ENCODE data around the gene PRKCH.

Gene PRKCH

DNA sequence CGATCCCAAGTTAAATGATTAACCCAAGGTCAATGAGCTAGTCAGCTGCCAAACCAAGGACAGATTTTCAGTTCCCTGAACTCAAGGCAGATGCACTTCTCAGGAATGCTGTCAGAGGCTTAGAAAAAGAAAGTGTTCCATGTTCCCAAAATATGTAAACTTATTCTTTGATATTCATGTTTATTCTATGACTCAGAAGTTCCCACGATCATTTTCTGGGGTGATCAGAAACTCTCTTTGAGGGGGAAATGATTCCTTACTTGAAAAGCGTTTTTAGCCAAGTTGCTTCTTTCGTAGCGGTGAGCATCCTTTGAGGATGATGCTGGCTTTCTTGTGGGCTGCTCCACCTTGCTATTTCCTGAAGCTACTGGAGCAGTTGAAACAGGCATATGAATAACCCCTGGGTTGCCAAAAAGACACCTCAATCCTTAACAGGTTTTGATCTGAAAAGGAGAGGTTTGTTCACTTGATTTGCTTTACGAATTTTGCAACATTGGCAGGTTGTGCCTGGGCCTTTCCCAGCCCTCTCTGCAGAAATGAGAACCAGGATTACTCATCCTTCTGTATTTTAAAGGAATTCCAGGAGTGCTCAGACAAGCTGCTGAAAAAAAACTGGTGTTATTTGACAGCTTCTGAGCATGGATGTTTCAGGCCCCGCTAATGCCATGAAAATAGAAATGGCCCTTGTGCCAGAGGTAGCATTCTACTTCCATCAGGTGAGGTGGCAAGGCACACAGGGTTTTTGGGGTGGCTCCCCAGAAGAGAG lies 252.6 kb downstream of the PRKCH start:
- no peak for FAIRE-seq

DNA sequence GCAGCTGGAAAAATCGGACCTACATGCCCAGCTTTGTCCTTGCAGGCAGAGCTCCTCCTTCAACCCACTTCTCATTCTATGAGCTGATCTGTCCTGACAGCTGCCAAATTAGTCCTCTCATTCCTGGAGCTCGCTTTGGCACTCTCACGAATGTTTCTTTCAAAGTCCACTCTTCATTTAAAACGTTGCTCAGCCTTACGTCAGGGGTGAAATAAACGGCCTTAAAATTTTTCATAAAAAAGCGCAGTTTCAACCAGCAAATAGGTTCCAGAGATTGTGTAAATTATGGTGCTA lies 253.1 kb downstream of the PRKCH start:
- no peak for FAIRE-seq

DNA sequence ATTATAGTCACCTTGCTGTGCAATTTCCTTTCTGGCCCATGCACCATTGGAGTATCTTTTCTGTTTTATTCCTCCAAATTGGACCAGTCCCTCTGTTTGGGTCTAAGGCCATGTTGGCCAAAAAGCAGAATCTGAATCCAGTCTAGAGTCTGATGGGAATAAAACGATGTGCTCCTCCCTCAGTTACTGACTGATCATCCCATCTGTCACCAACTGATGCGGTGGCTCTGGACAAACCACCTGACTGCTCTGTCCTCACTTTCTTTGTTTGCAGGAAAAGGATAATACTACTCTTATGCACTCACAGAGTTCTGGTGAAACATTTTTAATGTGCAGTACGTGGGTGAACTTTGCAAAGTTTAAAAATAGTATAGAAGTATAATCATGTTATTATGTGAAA lies 253.7 kb downstream of the PRKCH start:
- FAIRE-seq: no peak

- FAIRE-seq: no peak
Measured at GRCh38 chr14:61575551-61576150, 254.3 kb downstream of the PRKCH start.

GRCh38 chr14:61577506-61577931 lies 256.1 kb downstream of the PRKCH start:
- FAIRE-seq: no peak

DNA sequence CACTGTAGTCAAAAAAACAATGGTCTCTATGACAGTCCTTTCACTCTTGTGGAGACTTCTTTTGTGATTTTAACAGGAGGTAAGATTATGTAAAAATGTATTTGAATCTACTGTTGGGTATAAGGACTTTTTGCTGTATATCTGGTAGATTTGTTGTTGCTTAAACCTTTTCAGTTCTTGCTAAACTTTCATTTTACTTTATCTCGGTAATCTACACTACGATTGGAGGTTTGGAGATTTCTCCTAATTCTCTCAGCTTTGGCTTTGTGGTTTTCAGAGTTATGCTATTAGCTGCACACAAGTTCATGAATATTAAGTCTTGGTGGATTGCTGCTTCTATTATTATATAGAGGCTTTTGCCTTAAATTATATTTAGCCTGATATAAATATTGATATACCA lies 257.4 kb downstream of the PRKCH start:
- no peak for FAIRE-seq

DNA sequence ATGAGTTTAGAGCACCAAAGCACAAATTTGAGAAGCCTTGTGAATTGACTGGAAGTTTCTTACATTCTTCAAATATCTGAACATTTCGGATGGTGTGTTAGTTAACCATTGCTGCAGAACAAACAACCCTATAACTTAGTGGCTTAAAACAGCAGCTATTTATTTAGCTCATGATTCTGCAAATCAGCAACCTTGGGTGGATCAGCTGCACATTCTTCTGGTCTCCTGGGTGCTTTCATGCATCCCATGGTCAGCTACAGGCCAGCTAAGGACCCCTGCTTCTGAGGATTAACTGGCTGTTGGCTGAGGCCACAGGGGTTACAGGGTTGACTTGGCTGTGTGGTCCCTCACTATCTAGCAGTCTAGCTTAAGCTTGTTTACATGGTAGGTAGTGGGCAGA lies 260.0 kb downstream of the PRKCH start:
- FAIRE-seq: no peak

DNA sequence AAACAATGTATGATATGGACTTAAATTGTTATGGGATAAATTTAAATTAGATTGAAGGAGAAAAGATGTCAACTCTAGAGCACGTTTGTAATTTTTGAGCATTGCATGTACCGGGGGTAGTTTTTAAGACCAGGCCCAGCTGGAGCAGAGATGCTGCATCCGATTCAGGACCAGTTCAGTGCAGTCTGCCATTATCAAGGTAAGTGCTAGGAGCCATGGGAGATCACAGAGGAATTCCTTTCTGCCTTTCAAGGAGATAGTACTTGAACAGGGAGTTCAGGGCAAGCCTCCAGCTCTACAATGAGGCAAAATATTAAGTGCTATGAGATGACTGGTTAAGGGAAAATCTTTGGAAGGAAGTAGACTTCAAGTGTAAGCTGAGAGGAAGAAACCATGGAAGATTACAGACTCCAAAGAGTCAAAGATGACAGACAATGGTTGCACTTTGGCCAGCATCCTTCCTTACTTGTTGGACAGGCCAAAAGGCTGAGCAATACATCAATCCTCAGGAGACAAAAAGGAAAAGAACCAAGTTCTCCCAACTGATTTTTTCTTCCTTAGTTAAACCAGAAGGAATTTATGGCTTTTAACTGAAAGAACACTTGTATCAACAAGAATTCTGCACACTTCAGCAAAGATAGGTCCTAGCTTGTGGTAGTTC lies 260.7 kb downstream of the PRKCH start:
- no peak for FAIRE-seq

DNA sequence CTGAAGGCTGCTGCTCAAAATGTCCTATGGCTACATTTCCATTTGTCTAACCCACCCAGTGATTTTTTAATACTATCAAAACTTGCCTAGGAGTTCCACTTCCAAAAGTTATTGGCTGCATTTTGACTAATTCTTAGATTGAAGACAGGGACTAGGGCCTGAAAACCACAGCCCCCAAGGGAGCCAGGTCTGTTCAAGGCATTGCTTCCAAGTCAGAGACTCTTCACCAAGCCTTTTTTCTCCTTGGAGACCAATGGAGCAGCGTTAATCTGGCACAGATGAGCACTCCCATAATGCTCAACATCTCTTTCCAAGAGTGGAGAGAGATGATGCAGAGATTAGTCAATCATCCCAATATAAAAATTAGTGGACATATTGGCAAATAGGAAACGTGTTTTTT lies 261.4 kb downstream of the PRKCH start:
- FAIRE-seq: no peak

DNA sequence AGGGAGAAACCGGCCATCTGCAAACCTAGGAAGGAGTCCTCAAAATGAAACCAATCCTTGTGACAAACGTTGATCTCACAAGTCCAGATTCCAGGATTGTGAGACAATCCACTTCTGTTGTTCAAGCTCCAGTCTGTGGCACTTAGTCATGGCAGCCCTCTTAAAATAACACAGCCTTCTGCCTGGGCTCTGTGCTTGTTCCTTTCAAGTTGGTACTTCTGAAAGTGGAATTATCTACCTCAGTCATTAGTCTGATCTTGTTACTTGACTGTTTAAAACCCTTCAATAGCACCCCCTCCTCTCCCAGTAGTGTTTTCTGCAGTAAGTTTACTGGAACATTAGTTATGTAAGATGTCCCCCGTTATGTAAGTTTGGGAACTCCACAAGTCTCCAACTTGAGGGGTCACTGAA lies 263.0 kb downstream of the PRKCH start:
- no peak for FAIRE-seq

DNA sequence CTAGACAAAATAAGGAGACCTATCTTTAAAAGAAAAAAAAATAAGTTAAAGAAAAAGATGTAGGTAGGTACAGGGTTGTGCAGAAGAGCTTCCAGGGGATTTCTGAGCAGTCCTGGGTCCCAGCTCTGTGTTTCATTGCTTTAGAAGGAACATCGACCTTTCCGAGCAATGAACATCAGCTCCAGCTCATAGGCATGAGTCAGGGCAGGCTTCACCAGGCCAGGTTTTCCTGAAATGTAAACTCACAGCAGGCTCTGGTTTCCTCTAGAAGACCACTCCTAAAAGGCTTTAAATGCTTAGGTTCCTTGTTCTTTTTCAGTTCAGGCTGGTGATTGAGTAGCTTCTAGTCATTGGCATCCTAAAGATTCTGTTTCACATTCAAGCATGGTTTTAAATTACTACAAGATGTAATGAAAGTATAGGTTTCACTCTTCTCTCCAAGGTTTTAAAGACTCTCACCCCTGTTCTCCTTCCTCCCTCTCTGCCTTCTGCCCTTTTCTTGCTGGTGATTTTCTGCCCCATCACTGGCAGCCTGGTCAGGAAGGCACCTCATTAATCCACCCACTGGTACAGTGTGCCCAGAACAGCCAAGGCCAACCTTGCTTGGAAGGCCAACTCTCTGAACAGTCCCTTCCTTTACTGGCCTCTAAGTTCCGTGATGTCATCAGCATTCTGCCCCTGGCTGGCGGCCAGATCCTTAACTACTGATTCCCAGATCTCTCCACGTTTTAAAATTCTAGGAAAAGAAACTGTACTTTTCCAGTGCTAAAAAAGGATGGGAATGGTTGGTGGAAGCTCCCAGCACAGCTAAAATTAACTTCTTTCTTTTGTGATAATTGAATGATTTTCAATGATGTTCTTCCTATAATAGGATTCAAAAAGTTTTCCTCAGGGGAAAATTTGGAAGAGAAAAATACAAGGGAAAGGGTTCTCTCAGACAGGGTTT lies 264.5 kb downstream of the PRKCH start:
- no peak for FAIRE-seq

GRCh38 chr14:61586544-61587055 lies 265.2 kb downstream of the PRKCH start:
- no peak for FAIRE-seq

- no peak for FAIRE-seq
Measured at GRCh38 chr14:61587081-61587713, 265.8 kb downstream of the PRKCH start.

GRCh38 chr14:61588419-61588901 lies 267.1 kb downstream of the PRKCH start:
- FAIRE-seq: no peak

DNA sequence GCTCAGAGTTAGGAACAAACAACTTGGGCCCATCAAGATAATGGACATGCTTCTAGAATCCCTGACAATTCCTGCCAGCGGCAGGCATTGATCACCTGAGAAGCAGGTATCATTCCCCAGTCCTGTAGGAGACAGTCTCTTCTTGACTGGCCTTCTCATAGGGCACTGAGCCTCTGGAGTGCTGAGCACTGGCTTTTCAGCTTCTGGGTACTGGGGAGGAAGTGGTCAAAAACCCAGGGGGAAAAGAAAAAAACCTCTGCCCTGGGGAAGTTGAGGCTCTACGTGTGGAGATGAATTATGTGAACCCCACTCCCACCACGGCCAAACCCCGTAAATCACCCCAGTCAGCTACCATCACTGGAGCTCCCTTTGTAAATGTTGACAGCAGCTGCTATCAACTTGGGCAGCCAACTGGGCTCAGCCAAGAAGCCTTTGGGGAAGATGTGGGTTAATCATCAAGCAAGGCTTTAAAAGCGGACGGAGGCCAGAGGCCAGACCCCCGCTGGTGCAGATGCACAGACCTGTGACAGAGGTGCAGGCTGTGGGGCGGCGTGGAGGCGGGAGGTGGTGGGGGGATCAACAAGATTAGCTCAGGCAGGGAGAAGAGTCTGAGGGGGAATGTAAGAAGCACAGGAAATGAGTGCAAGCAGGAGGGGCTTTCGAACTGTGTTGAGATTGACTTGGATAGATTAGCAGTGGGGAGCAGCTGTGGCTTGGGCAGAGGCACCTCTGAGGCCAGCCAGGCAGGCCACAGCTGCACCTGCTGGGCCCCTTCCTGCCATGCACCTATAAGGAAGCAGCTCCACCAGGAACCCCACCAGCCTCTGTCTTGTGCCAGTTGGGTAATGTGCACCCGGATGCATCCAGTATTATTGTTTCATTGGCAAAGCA lies 268.6 kb downstream of the PRKCH start:
- FAIRE-seq: no peak

DNA sequence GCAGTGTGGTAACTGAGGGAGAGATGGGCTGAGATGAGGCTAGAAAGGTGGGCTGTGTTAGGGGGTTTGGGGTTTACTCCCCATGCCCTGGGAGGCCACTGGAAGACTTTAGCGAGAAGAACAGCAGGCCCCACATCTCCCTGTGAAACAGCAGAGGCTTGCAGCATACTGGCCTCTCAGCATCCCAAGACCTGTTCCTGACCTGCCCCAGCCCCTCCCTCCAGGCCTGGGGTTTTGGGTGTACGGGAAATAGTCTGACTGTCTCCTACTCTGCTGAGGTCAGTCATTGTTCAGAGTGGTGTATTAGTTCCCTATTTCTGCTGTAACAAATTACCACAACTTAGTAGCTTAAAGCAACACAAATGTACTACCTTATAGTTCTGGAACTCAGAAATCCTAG lies 270.5 kb downstream of the PRKCH start:
- FAIRE-seq: no peak

- FAIRE-seq: no peak
Measured at GRCh38 chr14:61593330-61593729, 272.0 kb downstream of the PRKCH start.

GRCh38 chr14:61596990-61597389 lies 275.6 kb downstream of the PRKCH start:
- no peak for FAIRE-seq

DNA sequence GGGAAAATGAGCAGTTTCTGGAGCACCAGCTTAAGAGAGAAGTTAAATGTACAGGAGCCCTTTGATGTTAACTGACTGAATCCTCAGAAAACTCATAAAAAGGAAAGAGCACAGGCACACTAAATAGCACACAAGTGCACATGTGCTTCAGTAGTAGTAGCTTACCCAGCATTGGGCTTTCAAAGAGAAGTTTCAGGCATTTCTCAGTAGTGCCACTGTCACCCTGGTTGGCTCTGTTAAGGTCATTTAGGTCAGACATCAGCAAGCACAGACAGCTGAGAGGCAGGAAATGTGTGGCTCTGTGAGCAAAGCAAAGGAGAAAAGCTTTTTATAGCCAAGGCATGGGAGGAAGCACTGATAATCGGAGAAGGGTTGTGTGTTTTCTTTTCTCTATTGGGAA lies 277.6 kb downstream of the PRKCH start:
- FAIRE-seq: no peak

- no peak for FAIRE-seq
Measured at GRCh38 chr14:61599942-61600341, 278.6 kb downstream of the PRKCH start.

All from TTC549 (cell line).